ENCODE data around the gene ETFDH. TPM values are rescaled to one million over a fixed set of nuclear protein-coding genes. Genes with fewer than 3 reads are reported as not detected.

ETFDH gene
- total and polyA plus RNA-seq, 9 of the 15 experiments (the other 6 are each of a cell fraction or from before 2014, with no cell fraction given), result 14.6 to 33.6 (median 25.9) TPM

GRCh38 chr4:158671915-158672806, at the start of gene ETFDH (continued):
- TF ChIP-seq RREB1 (CRISPR knock-in tag; IDR thresholded peaks at IDR 0.05) (0 out of 2 replicates have a peak, but pooled peaks have one; percentile 7), FOXP4 (CRISPR knock-in tag; IDR thresholded peaks at IDR 0.05; ENCODE audit: borderline replicate concordance) (no peak; the same call in 1 of the 2 replicates), ZHX1 (conservative IDR thresholded peaks at IDR 0.05; ENCODE audit: low read length) (0 out of 2 replicates have a peak, but pooled peaks have one; percentile 36), MAFK (IDR thresholded peaks at IDR 0.05; ENCODE audit: low read length) (no peak), TAL1 (IDR thresholded peaks at IDR 0.05) (no peak), BRCA1 (IDR thresholded peaks at IDR 0.05) (no peak), BRCA1 (CRISPR knock-in tag; IDR thresholded peaks at IDR 0.05) (no peak), SRSF9 (IDR thresholded peaks at IDR 0.05; ENCODE audit: borderline replicate concordance, low read depth, low read length) (no peak), ZNF384 (IDR thresholded peaks at IDR 0.05; ENCODE audit: low read depth, low read length) (no peak), ARID3A (IDR thresholded peaks at IDR 0.05; ENCODE audit: borderline replicate concordance, low read depth, low read length) (no peak), EGR1 (conservative IDR thresholded peaks at IDR 0.05) (0 out of 2 replicates have a peak, but pooled peaks have one; percentile 13), KLF16 (IDR thresholded peaks at IDR 0.05) (no peak), ELF2 (CRISPR knock-in tag; IDR thresholded peaks at IDR 0.05) (peak; percentile 92), TBL1XR1 (IDR thresholded peaks at IDR 0.05; ENCODE audit: low read length in 2 of 2) (peak in 1 of 2 experiments; percentile 71; a peak in 1 of 4 replicates), TRIM28 (IDR thresholded peaks at IDR 0.05) (0 out of 2 replicates have a peak, but pooled peaks have one; percentile 20)

All from K562 (cell line).